DMS79 treated with DMSO at 0.1 percent for 48 hours (cell line): ENCODE data around the gene C1orf232.

Experiments used
- DNase-seq: peaks from one replicate; lab custom pipeline; 2025; lab: John Stamatoyannopoulos, UW

Gene C1orf232

DNA sequence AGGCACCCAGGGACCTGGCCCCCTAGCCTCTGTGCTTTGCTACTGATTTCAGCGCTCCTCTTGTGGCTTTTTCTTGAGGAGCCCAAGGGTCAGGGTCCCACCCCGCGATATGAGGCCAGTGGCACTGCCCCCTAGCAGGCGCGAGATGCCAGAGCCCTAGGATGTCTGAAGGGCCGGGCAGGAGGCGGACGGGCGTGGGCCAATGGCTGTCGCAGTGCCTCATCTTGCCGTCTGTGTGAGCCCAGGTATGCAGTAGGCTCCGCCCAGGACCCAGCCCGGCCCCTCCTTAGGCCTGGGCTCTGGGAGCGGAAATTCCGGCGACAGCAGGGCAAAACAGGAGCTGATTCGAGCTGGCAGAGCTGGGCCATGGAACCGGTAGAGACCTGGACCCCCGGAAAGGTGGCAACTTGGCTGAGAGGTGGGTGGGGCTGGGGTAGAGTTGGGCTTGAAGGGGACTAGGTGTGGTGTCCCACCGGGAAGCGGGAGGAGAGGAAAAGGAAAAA lies 8.5 kb upstream of the C1orf232 start, which contains the start of gene CNKSR1:
TSS of gene CNKSR1 (plus strand) at position 310 of the 503 bp plus-strand sequence. CDS start at position 367, 57 bp downstream.
- no peak for DNase-seq

- DNase-seq, result no peak
These were observed 6.6 kb upstream of the C1orf232 start for GRCh38 chr1:26175346-26175745.

DNA sequence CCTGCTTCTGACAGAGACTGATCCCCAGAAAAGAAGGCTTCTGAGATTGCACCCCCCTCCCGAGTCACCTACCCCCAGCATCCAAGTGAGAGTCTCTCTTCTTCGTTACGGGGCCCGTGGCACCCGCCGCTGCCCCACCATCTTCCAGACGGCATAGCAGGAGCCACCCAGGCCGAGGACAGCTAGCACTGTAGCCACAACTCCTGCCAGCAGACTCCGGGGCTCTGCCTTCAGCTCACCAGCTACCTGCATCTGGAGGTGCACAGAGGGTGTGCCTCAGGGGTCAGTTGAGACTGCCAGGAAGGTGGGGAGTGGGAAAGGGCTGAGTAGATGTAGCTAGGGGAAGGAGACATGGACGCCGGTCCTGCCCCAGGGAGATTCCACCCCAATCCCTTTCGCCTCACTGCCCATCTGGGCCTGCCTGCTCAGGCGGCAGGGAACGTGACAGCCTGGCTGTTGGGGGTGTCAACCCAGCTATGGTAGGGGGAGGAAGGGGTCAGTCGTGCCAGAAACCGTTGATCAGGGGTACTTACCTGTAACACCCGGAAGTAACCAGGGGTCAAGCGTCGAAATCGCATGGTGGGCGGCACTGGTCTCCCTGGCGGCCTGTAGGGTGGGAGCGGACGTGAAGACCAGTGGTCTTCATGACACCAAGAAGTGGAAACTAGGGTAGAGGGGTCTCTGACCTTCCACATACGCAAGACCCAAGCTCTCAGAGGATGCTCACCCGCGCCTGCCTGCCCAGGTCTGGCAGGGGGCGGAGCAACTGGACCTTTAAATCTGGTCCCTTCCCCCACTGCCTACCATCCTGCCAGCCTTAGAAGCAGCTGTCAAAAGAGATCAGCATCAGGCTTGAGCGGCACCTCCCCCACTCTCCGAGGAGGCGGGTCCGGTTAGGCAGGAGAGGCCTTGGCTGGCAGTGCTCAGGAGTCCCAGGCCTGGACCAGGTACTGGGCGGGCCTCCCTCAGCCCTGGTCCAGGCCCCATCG lies 2.6 kb upstream of the C1orf232 start, which contains the start of gene ZNF593OS:
TSS of gene ZNF593OS (minus strand) at position 749 of the 989 bp plus-strand sequence. CDS start at position 578, 171 bp downstream.
- no peak for DNase-seq

- peak; percentile 13 for DNase-seq
These were observed 1.7 kb upstream of the C1orf232 start for GRCh38 chr1:26170472-26170821.

DNA sequence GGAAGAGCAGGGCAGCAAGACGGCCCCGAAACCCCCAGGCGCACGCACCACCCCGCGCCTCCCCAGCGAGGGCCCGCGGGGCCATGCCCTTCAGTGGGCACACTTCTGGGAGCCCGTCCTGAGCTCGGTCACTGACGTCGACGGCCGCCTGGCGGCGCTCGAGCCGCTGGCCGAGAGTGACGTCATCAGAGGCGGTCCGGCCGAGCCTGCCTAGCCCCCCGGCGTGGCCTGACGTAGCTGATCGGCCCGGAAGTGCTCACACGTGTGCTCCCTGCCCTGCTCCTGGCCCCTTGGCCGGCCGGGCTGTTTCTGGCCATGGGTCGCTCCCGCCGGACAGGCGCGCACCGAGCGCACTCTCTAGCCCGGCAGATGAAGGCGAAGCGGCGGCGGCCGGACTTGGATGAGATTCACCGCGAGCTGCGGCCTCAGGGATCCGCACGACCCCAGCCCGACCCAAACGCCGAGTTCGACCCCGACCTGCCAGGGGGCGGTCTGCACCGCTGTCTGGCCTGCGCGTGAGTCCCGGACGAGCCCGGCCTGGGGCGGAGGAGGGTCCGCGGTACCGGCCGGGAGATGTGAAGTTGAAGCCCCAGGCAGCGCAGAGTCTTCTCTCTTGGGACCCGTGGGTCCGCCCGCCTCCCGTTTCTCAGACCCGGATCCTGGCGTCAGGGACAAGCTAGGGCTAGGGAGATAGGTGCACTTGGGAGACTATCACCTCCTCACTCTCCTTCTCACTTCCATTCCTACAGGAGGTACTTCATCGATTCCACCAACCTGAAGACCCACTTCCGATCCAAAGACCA lies 1.1 kb upstream of the C1orf232 start, which contains the start of gene ZNF593:
TSS of gene ZNF593 (plus strand) at position 240 of the 803 bp plus-strand sequence. CDS start at position 316, 76 bp downstream.
- peak; percentile 78 for DNase-seq

DNA sequence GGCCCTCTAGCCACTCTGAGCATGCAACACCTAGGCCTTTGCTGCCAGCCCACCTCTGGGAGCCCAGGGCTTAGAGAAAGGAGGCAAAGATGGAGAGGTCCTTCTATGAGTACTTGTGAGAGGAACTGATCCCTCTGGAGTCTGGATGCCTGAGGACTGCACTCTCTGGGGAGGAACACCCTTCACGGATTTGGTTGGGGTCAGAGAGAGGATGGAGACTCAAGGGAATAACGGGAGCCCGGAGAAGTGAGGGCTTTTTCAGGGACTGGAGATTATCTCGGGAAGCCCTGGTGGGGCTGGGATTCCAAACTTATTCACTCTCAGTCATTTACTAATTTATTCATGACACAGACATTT lies 413 bp upstream of the C1orf232 start:
- DNase-seq, result no peak

GRCh38 chr1:26166719-26167281 lies 2.0 kb downstream of the C1orf232 start:
- no peak for DNase-seq

DNA sequence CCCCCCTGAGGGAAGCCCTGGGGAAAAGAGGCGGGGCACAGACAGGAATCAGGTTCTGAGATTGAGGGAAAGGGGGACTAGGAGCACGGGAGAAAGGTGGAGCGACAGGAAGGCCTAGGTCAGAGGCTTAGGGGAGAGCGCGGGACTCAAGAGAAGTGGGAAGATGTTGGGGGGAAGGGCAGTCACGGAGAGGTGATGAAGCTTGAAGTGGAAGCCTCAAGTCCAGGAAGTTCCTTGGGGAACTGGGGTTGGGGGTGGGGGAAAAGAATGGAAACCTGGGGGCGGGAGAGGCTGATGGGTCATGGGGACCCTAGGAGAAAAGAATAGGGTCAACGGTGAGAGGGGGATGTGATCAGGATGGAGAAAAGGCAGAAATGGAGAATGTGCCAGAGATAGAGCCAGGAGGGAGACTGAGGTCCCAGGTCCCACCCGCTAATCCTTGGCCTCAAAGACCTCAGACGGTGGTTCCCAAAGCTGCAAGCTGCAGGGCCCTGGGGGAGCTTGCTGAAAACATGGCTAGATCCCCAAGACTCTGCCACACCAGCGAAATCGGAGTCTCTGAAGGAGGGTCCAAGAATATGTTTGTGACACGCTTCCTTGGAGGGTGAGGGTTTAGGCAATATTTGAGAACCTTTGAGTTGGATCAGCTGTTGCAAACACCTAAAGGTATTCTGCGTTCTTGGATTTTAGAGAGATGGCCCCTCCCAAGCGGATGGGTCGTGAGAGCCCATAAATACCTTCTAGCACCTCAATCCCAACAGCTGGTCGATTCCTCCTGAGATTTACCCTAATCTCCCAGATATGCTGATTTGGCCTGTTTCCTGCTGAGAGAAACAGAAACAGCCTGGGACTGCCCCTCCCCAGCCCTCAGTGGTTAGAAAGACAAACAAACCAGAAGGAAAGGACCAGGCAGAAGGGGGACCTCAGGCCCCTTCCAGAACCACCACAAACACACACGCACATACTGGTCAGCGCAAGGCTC lies 3.6 kb downstream of the C1orf232 start:
- no peak for DNase-seq

DNA sequence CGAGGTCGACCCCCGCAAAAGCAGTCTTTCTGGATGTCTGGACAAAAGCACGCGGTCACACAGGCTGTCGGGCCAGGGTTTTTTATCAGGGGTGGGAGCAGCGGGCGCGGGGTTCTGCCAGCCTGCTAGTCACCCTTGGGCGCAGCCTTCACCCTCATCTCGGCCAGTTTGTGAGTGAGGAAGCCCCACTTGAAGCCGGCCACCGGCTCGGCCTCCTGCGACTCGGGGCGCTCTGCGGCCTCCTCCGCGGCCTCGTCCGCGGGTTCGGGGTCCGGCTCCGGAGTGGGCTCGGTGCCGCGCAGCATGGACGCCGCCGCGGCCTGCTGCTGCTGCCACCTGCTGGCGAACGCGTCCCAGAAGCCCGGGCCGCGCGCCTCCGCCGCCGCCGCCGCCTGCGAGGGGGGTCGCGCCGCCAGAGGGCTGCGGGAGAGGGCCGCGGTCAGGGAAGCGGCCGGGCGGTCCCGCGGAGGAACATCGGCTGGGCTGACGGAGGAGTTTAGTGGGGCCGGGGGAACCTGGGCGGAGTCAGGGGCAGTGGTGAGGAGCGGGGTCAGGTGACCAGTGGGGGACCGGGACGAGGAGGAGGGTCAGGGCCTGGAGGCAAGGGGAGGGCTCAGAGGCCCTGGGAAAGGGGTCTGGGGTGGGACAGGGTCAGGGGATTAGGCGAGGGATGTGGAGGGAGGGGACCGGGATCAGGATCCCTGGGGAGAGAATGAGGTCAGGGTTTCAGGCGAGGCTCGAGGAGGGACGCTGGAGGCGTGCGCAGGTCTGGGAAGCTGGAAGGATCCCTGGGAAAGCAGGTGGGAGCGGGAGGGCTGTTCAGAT lies 4.5 kb downstream of the C1orf232 start:
- no peak for DNase-seq

GRCh38 chr1:26163684-26164035 lies 5.1 kb downstream of the C1orf232 start:
- DNase-seq, result no peak

GRCh38 chr1:26162220-26162709 lies 6.5 kb downstream of the C1orf232 start:
- no peak for DNase-seq

- peak; percentile 59 for DNase-seq
These were observed 7.1 kb downstream of the C1orf232 start for GRCh38 chr1:26161415-26162219.

DNA sequence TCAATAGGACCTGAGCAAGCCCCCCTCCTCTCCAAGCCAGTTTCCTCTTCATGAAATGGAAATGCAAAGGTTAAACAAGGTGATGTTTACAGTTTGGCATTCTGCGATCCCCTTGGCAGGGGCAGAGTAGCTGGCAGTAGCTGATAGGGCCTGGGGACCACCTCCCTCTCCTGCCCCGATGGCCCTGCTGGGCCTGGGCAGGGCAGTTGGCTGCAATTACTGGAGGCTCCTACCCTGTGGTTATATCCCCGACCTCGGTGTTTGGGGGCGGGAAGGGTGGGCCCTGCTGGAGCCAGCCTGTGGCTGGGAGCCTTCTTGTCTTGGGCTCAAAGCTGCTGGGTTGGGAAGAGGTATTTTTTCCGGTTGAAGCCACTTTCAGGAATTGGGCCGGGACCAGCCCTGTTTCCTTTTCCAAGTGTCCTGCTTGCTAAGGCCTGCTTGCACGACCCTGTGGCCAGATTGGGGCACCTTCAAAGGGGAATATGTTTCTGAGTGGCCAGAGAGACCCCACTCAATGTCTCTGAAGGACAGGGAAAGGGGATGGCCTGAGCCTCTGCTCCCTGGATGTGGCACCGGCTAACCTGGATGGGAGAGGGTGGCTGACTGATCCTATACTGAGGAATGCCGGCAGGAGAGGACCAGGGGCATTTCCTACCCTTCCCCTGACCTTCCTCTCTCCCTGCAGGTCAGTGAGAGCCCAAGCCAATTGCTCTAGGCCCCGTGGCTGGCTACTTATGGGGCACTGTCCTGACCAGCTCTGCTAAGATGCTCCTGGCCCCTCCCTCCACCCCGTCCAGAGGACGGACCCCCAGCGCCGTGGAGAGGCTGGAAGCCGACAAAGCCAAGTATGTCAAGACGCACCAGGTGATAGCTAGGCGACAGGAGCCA lies 8.0 kb downstream of the C1orf232 start:
- no peak for DNase-seq

DNA sequence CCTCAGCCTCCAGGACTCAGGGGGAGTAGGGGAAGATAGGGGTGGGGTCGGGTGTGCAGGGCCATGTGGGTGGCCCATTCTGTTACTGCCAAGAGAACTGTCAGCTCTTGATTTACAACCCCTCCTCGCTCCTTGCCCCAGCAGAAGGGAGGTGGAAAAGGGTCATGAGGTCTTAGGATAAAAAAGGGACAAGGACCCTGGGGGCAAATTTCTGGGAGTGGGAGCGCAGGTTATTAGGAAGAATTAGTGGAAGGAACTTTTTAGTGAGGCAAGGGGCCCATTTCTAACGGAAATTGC lies 9.1 kb downstream of the C1orf232 start:
- DNase-seq, result no peak

DNA sequence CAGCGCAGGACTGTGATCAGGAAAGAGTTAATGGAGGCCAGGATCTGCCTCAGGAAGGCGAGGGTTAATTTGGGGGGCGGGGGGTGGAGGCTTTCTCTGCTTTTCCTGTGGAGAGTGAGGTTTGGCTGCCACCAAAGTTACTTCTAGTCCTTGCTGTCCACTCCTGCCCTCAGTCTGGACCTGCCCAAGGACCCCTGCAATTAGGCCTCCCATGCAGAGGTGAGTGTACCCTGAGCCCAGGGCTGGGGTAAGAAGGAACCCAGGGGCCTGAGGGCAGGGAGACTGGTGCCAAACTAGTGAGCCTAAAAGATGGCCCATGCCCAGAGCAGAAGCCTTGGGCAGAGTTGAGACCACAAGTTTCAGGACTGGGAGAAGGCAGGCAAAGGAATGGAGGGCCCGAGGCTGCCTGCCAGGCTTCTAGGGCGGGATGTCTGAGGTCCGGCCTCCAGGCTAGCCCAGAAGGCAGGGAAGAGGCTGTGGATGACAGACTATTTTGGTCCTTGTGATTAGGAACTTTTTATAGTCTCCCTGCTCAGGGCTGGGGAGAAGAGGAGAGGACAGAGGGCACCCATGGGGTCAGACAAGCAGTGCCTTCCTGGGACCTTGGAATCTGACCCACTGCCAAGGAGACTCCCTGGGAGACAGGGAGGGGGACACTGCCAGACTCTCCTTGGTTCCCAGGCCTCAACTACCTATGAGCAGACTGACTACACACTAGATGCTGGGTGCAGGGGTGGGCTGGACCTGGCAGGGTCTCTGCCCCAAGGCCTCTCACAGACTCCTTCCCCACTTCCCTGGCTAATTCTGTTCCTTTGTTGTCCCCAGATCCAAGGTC lies 9.6 kb downstream of the C1orf232 start, which contains the start of gene FAM110D:
TSS of gene FAM110D (plus strand) at position 172 of the 835 bp plus-strand sequence. CDS start 2,213 bp downstream, outside the sequence.
- no peak for DNase-seq

DNA sequence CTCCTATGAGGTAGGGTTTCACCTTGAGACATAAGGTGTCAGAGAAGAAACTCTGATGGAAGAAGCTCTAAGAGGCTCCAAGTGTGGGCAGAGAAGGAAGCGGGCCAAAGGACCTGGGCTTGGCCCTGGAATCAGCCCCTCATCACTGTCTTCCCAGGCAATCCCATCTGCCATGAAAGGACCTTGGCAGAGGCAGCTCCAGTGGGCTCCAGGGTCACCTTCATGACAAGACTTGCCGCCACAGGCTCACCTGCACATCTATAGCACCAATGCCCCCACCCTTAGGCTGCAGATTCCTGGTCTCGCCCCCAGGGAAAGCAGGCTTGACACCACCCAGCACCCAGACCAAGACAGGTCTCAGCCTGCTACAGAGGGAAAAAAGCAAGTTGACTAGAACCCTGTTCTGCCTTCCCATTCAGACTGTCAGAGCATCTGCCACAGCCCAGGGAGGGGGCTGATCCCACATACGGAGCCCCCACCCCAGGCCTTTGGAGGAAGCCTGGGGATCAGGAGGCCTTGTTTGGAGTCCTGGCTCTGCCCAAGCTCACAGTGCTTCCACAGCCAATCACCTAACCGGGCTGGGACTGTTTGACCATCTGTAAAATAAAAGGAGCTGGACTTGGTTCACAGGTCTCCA lies 10.4 kb downstream of the C1orf232 start:
- DNase-seq, result no peak
